ENCODE results near the gene TYW3. TPM values are rescaled to one million over a fixed set of nuclear protein-coding genes. Genes with fewer than 3 reads are reported as not detected.

The TYW3 gene
- total and polyA plus RNA-seq, 2 of the 13 experiments (the other 11 are each of a cell fraction or from before 2014, with no cell fraction given) = 17.6 to 45.8 TPM

GRCh38 chr1:74732960-74733603 is at the start of gene TYW3, which contains the start of gene CRYZ (continued):
- no peak for TF ChIP-seq ZNF318 (CRISPR knock-in tag; IDR thresholded peaks at IDR 0.05)
- TF ChIP-seq ZFAT (CRISPR knock-in tag; conservative IDR thresholded peaks at IDR 0.05) = peak; percentile 59; the same call in 1 of the 2 replicates
- peak; percentile 77 for TF ChIP-seq ELF1 (CRISPR knock-in tag; IDR thresholded peaks at IDR 0.05)
- TF ChIP-seq ZNF160 (CRISPR knock-in tag; IDR thresholded peaks at IDR 0.05) = peak; percentile 61; the same call in 1 of the 2 replicates
- peak; percentile 61; the same call in 1 of the 2 replicates for TF ChIP-seq TSC22D2 (CRISPR knock-in tag; IDR thresholded peaks at IDR 0.05; ENCODE audit: borderline replicate concordance)
- TF ChIP-seq SRSF9 (IDR thresholded peaks at IDR 0.05; ENCODE audit: borderline replicate concordance, insufficient read depth, low read depth, low read length, poor library complexity, severe bottlenecking) = no peak
- 0 out of 2 replicates have a peak, but pooled peaks have one; percentile 46 for TF ChIP-seq ZNF646 (CRISPR knock-in tag; IDR thresholded peaks at IDR 0.05)
- TF ChIP-seq TIGD3 (CRISPR knock-in tag; IDR thresholded peaks at IDR 0.05; ENCODE audit: borderline replicate concordance) = peak; percentile 39; the same call in 1 of the 2 replicates
- no peak; the same call in 1 of the 2 replicates for TF ChIP-seq ZNF598 (CRISPR knock-in tag; IDR thresholded peaks at IDR 0.05; ENCODE audit: borderline replicate concordance)
- no peak; the same call in 1 of the 2 replicates for TF ChIP-seq ZNF782 (CRISPR knock-in tag; IDR thresholded peaks at IDR 0.05; ENCODE audit: borderline replicate concordance)
- TF ChIP-seq ZNF83 (CRISPR knock-in tag; IDR thresholded peaks at IDR 0.05; ENCODE audit: borderline replicate concordance) = no peak
- peak; percentile 71 for TF ChIP-seq MXD4 (CRISPR knock-in tag; IDR thresholded peaks at IDR 0.05)

All from HepG2 (cell line).